K562 (cell line): Measurements from ENCODE around the gene SMIM22. TPM values are rescaled to one million over a fixed set of nuclear protein-coding genes. Genes with fewer than 3 reads are reported as not detected.
A peak's percentile ranks its signal among the peaks of the same experiment; 100 is the strongest.

Experiments
- ATAC-seq: fragments of 200-7000 bp; cut with Tn5 transposase; 3 replicates; pipeline ENCODE4 v1.9.1; 2020; ENCODE audit warnings: moderate library complexity
- BruUV-seq: library from RNA; stranded (reverse); fragments of 400-500 nt; replicated peaks from 2 replicates; lab custom pipeline; 2021; lab: Mats Ljungman, UMichigan
- CTCF ChIA-PET: fragments of 300-600 bp; formaldehyde crosslinking; extraction: SDS; loops from one replicate; lab custom pipeline; 2021; ENCODE audit warnings: low intra/inter-chr PET ratio; lab: Yijun Ruan, JAX
- POLR2A ChIA-PET: fragments of 300-600, 350-650 bp; sonication (Branson Sonifier 250); formaldehyde crosslinking; extraction: SDS; loops from one replicate; lab custom pipeline; 2021; ENCODE audit warnings: antibody characterized with exemption, inconsistent platforms; lab: Yijun Ruan, JAX
- DNase-seq, 4 experiments: peaks; one replicate each; pipeline versions ENCODE4 v3.0.0 to v3.0.0-alpha.2; 2011 to 2018; ENCODE audit warnings: low spot score in 3 of 4, mixed read lengths in 3 of 4; ENCODE audit errors: extremely low read depth in 1 of 4
- FAIRE-seq: peaks from 2 replicates; lab custom pipeline; 2011; peaks lifted over from hg19 to GRCh38; lab: Jason Lieb, UNC
- H2AFZ ChIP-seq: 2 replicates; pipeline ENCODE4 v1.6.0; 2011; ENCODE audit warnings: low read depth, low read length, control low read depth, inconsistent platforms
- H3K27ac ChIP-seq: fragments of 200-600 bp; 3 replicates; pipeline ENCODE4 v1.8.0; 2011; ENCODE audit warnings: low read depth, mild to moderate bottlenecking, control low read depth, inconsistent platforms, low read length, moderate library complexity, mixed read lengths; ENCODE audit errors: extremely low read depth
- H3K27me3 ChIP-seq, 2 experiments: fragments of 300-600 bp in 1 of 2; 2 replicates in 1 of 2; 3 replicates in 1 of 2; pipeline versions ENCODE4 v1.6.0 to v1.8.0; 2011; ENCODE audit warnings: inconsistent platforms in 2 of 2, low read length in 2 of 2, mild to moderate bottlenecking in 1 of 2, mixed read lengths in 1 of 2, moderate library complexity in 1 of 2; ENCODE audit not compliant: control insufficient read depth in 2 of 2, insufficient read depth in 2 of 2
- H3K36me3 ChIP-seq: fragments of 300-600 bp; 3 replicates; pipeline ENCODE4 v1.8.0; 2011; ENCODE audit warnings: mild to moderate bottlenecking, low read length, inconsistent platforms; ENCODE audit not compliant: control insufficient read depth, insufficient read depth
- H3K4me1 ChIP-seq, 2 experiments: fragments of 200-600 bp in 1 of 2; replicated peaks in 1 of 2; 2 replicates in 1 of 2; 3 replicates in 1 of 2; pipeline versions ENCODE4 v1.5.1 to v1.8.0; 2011; ENCODE audit warnings: inconsistent platforms in 2 of 2, low read length in 2 of 2, mild to moderate bottlenecking in 1 of 2, mixed read lengths in 1 of 2, moderate library complexity in 1 of 2; ENCODE audit not compliant: control insufficient read depth in 2 of 2, insufficient read depth in 2 of 2
- H3K4me2 ChIP-seq: 2 replicates; pipeline ENCODE4 v1.6.1; 2011; ENCODE audit warnings: low read length, control low read depth, inconsistent platforms, mixed read lengths; ENCODE audit not compliant: insufficient read depth
- H3K4me3 ChIP-seq: fragments of 200-600 bp; sonication (generic), shearing (Covaris generic); 2 replicates; pipeline ENCODE4 v1.5.1; 2016; ENCODE audit warnings: control low read depth, inconsistent platforms
- H3K79me2 ChIP-seq: fragments of 200-600 bp; 3 replicates; pipeline ENCODE4 v1.8.0; 2011; ENCODE audit warnings: low read length, inconsistent platforms; ENCODE audit not compliant: control insufficient read depth, insufficient read depth
- H3K9ac ChIP-seq, 2 experiments: 2 replicates each; pipeline versions ENCODE4 v1.6.0 to v1.6.1; 2011; ENCODE audit warnings: low read depth in 2 of 2, low read length in 2 of 2, control low read depth in 1 of 2, inconsistent platforms in 1 of 2, mild to moderate bottlenecking in 1 of 2, mixed read lengths in 1 of 2; ENCODE audit not compliant: insufficient read depth in 1 of 2
- H3K9me1 ChIP-seq: one replicate; pipeline ENCODE4 v1.6.0; 2011; ENCODE audit warnings: inconsistent platforms, mild to moderate bottlenecking, low read length, moderate library complexity; ENCODE audit not compliant: control insufficient read depth, insufficient read depth
- H3K9me3 ChIP-seq: replicated peaks from 2 replicates; pipeline ENCODE4 v1.5.1; 2011; ENCODE audit warnings: low read depth, low read length, inconsistent platforms; ENCODE audit not compliant: control insufficient read depth, insufficient read depth
- H4K20me1 ChIP-seq: replicated peaks from 2 replicates; pipeline ENCODE4 v1.6.1; 2011; ENCODE audit warnings: low read length, inconsistent platforms, mixed read lengths; ENCODE audit not compliant: control insufficient read depth, insufficient read depth
- FOS ChIP-seq: IDR thresholded peaks from 3 replicates; pipeline ENCODE4 v1.6.1; 2011; ENCODE audit not compliant: insufficient read length; ENCODE audit errors: extremely low read depth
- SMAD3 ChIP-seq: fragments of 450-650 bp; formaldehyde crosslinking; conservative IDR thresholded peaks from 2 replicates; pipeline ENCODE4 v1.4.0; 2020; ENCODE audit warnings: mild to moderate bottlenecking
- SPI1 ChIP-seq: IDR thresholded peaks from 2 replicates; pipeline ENCODE4 v1.6.1; 2011; ENCODE audit warnings: low read depth, low read length, control low read depth, borderline replicate concordance
- ZKSCAN8 ChIP-seq: fragments of 200-800 bp; sonication (Bioruptor generic); IDR thresholded peaks from 2 replicates; pipeline ENCODE4 v1.6.1; 2016; ENCODE audit warnings: missing genetic modification characterization, missing compliant biosample characterization
- WGBS: fragments of 100-300 bp; shearing (Covaris generic); methylation state at CpG from one replicate; pipeline ENCODE4 v1.1.6; 2016; ENCODE audit warnings: low coverage, mixed read lengths; ENCODE audit not compliant: insufficient coverage; ENCODE audit errors: missing lambda C conversion rate; 5-methylcytosine and 5-hydroxymethylcytosine counted together
- in situ Hi-C: fragments of 300-500 bp; cut with MboI; formaldehyde crosslinking; loops from 4 replicates; pipeline ENCODE4 v1.15.0; 2018; ENCODE audit warnings: inconsistent platforms, mixed read lengths
- intact Hi-C: fragments of 100-400 bp; cut with micrococcal nuclease; formaldehyde crosslinking; loops from 2 replicates; pipeline ENCODE4 v1.14.2; 2022
- polyA plus RNA-seq, 8 experiments: library from polyadenylated mRNA; depleted of rRNA in 4 of 8; stranded (reverse) in 5 of 8; unstranded in 3 of 8; fragments of >200 nt; fragmentation: Nextera tagmentation in 2 of 8; fragmentation: Illumina TruSeq in 1 of 8; extraction: Ambion mirVana in 2 of 8; extraction: Trizol in 1 of 8; gene quantifications; 2 replicates each; pipeline versions ENCODE4 v1.2.1 to v1.2.3, GENCODE V29; 2011 to 2014; ENCODE audit warnings: inconsistent platforms in 1 of 8, missing spikeins in 1 of 8
- total RNA-seq, 7 experiments: library from RNA; depleted of rRNA in 6 of 7; stranded (reverse); fragments of >200 nt in 6 of 7; fragmentation: Illumina TruSeq in 2 of 7; extraction: Trizol in 2 of 7; gene quantifications; 2 replicates each; pipeline versions ENCODE4 v1.2.1 to v1.2.3, GENCODE V29; 2011 to 2021; ENCODE audit warnings: low replicate concordance in 1 of 7
- TF ChIP-seq, protein P1 (sequence below): sonication (generic); formaldehyde crosslinking; IDR thresholded peaks from 2 replicates; pipeline ENCODE4 v1.9.0; 2022; ENCODE audit warnings: mild to moderate bottlenecking, missing genetic modification reagents
- TF ChIP-seq, protein P2 (sequence below), 2 experiments: fragments of 450-650 bp in 1 of 2; sonication (generic) in 1 of 2; formaldehyde crosslinking in 1 of 2; IDR thresholded peaks; 2 replicates each; pipeline versions ENCODE4 v1.7.1 to v1.9.0; 2016 to 2022; ENCODE audit warnings: inconsistent platforms in 1 of 2, mild to moderate bottlenecking in 1 of 2, missing genetic modification reagents in 1 of 2

The SMIM22 gene
- total and polyA plus RNA-seq, 9 of the 15 experiments (the other 6 are each of a cell fraction or from before 2014, with no cell fraction given) = not detected

DNA sequence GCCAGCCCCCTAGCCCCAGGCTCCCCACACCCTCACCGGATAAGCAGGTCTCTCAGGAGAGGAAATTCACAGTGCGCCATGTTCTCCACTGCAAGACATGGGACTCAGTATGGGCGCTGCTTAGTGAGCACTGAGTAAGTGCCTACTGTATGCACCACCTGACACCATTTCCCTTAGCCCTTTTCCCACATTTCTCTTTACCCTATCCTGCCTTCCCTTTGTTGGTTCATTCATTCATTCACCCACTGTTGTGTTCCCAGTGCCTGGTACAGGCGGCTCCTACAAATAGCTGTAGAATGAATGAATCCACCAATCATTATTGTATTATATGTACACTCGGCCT lies 17.1 kb upstream of the SMIM22 start:
- POLR2A ChIA-PET = interaction anchor here (0.7 to 1.3 kb wide), 3 partner anchors 9 to 138 kb away, joined by 3 to 5 read pairs (median 4); no protein-coding TSS in a partner anchor
- H3K36me3 ChIP-seq = no peaks in the 10 kb centered on the region

DNA sequence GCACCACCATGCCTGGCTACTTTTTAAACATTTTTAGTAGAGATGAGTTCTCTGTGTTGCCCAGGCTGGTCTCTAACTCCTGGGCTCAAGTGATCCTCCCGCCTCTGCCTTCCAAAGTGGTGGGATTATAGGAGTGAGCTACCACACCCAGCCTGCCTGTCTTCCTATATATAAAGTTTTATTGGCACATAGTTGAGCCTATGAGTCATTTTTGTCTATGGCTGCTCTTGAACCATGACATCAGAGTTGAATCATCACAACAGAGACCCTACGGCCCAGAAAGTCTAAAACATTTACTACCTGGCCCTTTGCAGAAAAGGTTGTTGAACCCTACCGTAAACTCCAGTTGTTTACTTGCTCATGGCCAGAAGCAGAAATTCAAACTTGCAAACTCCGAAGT lies 14.9 kb upstream of the SMIM22 start:
- Histone ChIP-seq H3K4me2 (no peak overlapping the region), H3K4me1 (peaks cover 0 to 12% of the 10 kb centered on the region in 2 experiments; a peak in 3 of 5 replicates)
- peak; percentile 33; the same call in 1 of the 3 replicates for ATAC-seq
- peak; percentile 18 for TF ChIP-seq FOS
- TF ChIP-seq, protein P1, sequence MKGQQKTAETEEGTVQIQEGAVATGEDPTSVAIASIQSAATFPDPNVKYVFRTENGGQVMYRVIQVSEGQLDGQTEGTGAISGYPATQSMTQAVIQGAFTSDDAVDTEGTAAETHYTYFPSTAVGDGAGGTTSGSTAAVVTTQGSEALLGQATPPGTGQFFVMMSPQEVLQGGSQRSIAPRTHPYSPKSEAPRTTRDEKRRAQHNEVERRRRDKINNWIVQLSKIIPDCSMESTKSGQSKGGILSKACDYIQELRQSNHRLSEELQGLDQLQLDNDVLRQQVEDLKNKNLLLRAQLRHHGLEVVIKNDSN = no peak
- no peak for TF ChIP-seq SPI1
- TF ChIP-seq, protein P2, sequence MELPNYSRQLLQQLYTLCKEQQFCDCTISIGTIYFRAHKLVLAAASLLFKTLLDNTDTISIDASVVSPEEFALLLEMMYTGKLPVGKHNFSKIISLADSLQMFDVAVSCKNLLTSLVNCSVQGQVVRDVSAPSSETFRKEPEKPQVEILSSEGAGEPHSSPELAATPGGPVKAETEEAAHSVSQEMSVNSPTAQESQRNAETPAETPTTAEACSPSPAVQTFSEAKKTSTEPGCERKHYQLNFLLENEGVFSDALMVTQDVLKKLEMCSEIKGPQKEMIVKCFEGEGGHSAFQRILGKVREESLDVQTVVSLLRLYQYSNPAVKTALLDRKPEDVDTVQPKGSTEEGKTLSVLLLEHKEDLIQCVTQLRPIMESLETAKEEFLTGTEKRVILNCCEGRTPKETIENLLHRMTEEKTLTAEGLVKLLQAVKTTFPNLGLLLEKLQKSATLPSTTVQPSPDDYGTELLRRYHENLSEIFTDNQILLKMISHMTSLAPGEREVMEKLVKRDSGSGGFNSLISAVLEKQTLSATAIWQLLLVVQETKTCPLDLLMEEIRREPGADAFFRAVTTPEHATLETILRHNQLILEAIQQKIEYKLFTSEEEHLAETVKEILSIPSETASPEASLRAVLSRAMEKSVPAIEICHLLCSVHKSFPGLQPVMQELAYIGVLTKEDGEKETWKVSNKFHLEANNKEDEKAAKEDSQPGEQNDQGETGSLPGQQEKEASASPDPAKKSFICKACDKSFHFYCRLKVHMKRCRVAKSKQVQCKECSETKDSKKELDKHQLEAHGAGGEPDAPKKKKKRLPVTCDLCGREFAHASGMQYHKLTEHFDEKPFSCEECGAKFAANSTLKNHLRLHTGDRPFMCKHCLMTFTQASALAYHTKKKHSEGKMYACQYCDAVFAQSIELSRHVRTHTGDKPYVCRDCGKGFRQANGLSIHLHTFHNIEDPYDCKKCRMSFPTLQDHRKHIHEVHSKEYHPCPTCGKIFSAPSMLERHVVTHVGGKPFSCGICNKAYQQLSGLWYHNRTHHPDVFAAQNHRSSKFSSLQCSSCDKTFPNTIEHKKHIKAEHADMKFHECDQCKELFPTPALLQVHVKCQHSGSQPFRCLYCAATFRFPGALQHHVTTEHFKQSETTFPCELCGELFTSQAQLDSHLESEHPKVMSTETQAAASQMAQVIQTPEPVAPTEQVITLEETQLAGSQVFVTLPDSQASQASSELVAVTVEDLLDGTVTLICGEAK (IDR thresholded peaks at IDR 0.05) = peak; percentile 99
- TF ChIP-seq, protein P2 (CRISPR knock-in tag; IDR thresholded peaks at IDR 0.05) = peak; percentile 98

More for the DNA sequence above, 17.1 kb upstream of the SMIM22 start:
- Histone ChIP-seq H3K4me1 (peaks cover 3 to 10% of the 10 kb centered on the region in 2 experiments; a peak in 3 of 5 replicates), H3K27me3 (no peaks in the 10 kb centered on the region), H3K4me2 (no peak overlapping the region), H3K79me2 (no peaks in the 10 kb centered on the region), H2AFZ (no peak overlapping the region), H3K9me3 (no peaks in the 10 kb centered on the region), H3K9me1 (no peaks in the 10 kb centered on the region), H3K9ac (no peak overlapping the region), H3K4me3 (no peak overlapping the region), H3K27ac (no peak overlapping the region), H4K20me1 (no peaks in the 10 kb centered on the region)
- BruUV-seq = no TSS peak
- FAIRE-seq (no peak), DNase-seq (no peak), ATAC-seq (no peak)
- 59% methylated on average over 5 of the region's 5 CpGs for WGBS
- CTCF ChIA-PET = no interaction called here
- intact Hi-C loops (no loop called here), in situ Hi-C loops (no loop called here)
- TF ChIP-seq ZKSCAN8 (peak; percentile 58; the same call in 1 of the 2 replicates), SMAD3 (CRISPR knock-in tag) (no peak)

More for the DNA sequence above, 14.9 kb upstream of the SMIM22 start:
- ChIA-PET POLR2A (interaction anchor here (0.6 kb wide), 1 partner anchor 89 kb away, joined by 3 read pairs; no protein-coding TSS in a partner anchor), CTCF (no interaction called here)
- in situ Hi-C loops = no loop called here
- 39% methylated on average over 4 of the region's 4 CpGs for whole genome bisulfite sequencing
- DNase-seq = peak in 1 of 4 experiments; percentile 22
- Histone ChIP-seq H3K36me3 (no peaks in the 10 kb centered on the region), H3K9me3 (no peaks in the 10 kb centered on the region), H3K27me3 (no peaks in the 10 kb centered on the region), H2AFZ (0 out of 2 replicates have a peak overlapping the region, but pooled peaks have one; percentile 14), H3K79me2 (no peaks in the 10 kb centered on the region), H3K9me1 (no peaks in the 10 kb centered on the region), H3K9ac (no peak overlapping the region), H4K20me1 (no peaks in the 10 kb centered on the region), H3K4me3 (no peak overlapping the region), H3K27ac (no peak overlapping the region)
- intact Hi-C loops = no loop called here
- BruUV-seq = no TSS peak
- FAIRE-seq = no peak
